GM03348 (cell line): Measurements from ENCODE around the gene RNF115.
"Not testable (repeated sequence)": the region's sequence is repeated elsewhere in the genome, so short reads cannot be mapped to it uniquely, and the experiment has no call there.

Source experiments
- DNase-seq: peaks from one replicate; pipeline ENCODE4 v3.0.0; 2012; ENCODE audit warnings: low spot score

Gene RNF115

DNA sequence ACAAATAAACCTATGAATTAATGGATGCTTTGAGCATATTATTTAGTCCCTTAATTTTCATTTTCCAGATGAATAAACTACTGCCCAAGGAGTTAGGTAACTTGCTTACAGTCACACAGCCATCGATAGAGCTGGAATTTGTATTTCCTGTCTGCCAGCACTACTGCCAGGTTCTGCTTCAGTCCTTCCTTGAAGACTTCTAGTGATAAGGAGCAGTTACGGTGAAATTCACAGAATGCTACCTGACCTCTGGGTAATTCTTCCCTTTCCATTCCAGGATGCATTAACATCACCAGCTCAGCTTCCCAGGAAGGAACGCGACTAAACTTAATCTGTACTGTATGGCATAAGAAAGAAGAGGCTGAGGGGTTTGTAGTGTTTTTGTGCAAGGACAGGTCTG lies 93.4 kb downstream of the RNF115 start:
- DNase-seq: no peak

DNA sequence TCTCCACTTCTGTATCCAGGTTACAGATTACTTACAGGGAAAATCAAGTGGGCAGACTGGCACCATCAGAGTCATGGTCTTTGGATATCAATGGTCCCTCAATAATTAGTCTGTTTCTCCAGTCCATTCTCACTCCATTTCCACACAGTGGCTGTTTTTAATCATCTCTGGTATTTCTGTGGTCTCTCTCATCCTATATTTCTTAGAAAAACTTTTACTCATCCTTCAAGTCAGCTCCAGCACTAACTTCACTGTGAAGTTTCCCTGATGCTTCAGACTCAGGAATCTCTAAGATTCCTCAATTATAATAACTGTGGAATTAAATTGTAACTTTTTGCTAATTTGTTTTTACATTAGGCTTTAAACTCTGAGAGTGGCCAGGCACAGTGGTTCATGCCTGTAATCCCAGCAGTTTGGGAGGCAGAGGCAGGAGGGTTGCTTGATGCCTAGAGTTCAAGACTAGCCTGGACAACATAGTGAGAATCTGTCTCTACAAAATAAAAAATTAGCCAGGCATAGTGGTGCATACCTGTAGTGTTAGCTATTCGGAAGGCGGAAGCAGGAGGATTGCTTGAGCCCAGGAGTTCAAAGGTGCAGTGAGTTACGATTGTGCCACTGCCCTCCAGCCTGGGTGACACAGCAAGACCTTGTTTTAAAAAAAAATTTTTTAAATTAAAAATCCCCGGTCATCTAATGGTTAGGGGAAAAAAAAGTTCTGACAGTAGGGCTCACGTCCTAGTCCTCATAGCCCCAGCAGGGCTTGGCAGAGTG lies 94.0 kb downstream of the RNF115 start:
- DNase-seq: peak; percentile 37

DNA sequence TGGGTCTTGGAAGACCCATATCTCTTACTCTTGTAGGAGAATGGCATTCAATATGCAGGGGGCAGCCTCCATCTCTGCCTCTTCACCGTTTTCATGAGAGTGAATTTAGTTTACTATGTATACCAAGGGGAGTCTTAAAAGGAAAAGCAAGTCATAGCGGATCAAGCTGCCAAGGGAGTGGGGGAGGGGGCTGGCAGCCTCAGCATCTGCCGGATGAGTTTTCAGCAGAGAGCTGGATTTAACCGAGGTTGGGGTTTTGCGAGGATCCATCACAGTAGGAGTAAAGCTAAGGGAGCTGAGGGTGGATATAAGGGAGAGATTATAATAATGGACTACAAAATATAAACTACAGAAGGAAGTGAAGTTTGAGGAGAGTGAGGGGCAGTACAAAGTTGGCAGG lies 94.7 kb downstream of the RNF115 start:
- DNase-seq: peak; percentile 14

DNA sequence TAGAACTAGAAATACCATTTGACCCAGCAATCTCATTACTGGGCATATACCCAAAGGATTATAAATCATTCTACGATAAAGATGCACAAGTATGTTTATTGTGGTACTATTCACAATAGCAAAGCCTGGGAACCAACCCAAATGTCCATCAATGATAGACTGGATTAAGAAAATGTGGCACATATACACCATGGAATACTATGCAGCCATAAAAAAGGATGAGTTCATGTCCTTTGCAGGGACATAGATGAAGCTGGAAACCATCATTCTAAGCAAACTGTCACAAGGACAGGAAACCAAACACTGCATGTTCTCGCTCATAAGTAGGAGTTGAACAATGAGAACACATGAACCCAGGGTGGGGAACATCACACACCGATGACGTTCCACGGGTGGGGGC lies 97.7 kb downstream of the RNF115 start:
- not testable (repeated sequence) for DNase-seq

DNA sequence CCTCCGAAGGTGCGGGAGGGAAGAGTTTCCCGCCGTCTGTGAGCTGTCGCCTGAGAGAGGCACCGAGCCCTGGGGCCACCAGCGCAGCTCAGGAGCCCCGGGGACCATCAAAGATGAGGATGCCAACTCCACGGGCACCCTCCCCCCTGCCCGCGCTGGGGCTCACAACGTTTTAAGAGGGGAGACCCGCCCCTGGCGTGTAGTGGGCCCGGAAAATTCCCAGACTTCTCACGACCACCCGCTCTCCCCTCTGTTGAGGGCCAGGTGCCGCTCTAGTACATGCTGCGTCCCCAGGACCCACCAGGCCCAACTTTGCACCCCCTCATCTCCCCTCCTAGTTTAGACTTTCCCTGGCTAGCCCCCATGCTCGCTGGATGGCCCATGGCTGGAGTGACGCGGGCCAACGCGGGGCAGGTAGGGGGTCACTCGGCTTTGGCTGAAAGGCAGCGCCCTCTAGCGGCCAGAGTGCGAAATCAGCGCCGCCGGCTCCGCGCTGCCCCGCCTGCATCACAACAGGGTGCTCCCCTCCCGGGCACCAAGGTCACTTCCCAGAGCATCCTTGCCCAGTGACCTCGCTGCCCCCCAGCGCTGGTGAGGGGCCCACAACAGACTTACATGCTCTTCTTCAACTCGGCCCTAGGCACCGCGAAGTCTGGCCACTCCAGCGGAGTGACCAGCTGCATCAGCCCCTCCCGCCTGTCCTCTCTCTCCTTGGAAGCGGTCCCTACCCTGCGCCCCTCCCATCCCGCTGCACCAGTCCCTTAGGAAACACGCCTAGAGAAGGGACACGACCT lies 102.8 kb downstream of the RNF115 start:
- DNase-seq: peak; percentile 92

DNA sequence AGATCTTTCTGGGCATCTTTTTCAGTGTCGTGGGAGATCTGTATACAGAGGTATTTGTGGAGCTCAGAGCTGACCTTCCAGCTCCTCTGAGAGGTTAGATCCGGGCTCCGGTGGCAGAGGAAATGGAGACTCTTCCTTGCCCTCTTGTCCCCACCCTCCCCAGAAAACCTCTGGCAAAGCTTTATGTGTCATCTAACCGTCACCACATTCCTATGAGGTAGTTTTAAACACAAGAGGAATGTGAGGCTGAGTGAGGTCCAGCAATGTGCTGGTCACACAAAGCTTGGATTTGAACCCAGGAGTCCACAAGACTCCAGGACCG lies 103.4 kb downstream of the RNF115 start:
- DNase-seq: peak; percentile 74

DNA sequence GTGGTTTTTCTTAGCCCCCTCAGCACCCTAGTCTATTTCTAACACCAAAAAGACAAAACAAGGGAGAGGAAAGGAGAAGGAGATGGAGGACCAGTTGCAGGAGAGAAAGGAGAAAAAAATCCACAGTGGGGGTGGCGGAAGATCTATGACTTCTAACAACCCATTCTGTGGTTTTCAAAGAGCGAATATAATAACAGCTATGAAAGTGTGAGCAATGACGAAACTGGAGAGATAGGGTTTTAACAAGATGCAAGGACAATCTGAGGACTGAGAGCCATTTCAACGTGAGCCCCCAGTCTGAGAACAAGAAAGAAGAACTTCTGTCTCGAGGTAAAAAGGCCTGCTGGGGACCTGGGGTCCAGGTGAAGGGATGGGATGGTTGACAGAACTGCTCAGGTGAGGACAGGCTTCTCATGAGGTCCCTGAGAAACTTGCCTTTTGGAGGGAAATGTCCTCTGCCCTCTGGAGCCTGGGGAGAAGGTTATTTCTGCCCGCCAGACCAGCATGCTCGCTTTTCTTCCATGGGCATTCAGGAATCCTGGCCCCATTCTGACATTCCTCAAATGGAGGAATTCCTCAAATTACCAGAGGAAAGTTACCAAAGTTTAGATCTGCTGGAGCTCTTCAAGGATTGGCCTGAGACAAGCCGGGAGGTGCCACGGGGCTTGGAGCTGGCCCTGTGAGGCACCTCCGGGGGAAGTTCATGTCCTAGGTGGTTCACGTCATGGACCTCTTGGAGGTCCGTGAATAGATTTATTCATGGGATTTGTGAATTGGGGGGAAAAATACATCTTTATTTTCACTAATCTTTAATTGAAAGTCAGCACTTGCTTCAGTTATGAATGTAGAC lies 104.4 kb downstream of the RNF115 start, which contains the start of gene CD160:
CD160 (plus strand) TSS at position 270 of the 850 bp plus-strand sequence. CDS start 8,829 bp downstream, outside the sequence.
- DNase-seq: no peak

DNA sequence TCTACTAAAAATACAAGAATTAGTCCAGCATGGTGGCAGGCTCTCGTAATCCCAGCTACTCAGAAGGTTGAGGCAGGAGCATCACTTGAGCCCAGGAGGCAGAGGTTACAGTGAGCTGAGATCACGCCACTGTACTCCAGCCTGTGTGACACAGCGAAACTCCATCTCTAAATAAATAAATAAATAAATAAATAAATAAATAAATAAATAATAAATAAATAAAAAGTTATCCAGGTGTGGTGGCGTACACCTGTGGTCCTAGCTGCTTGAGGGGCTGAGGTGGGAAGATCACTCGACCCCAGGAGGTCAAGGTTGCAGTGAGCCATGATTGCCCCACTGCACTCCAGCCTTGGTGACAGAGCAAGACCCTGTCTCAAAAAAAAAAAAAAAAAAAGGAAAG lies 105.4 kb downstream of the RNF115 start:
- DNase-seq: not testable (repeated sequence)

DNA sequence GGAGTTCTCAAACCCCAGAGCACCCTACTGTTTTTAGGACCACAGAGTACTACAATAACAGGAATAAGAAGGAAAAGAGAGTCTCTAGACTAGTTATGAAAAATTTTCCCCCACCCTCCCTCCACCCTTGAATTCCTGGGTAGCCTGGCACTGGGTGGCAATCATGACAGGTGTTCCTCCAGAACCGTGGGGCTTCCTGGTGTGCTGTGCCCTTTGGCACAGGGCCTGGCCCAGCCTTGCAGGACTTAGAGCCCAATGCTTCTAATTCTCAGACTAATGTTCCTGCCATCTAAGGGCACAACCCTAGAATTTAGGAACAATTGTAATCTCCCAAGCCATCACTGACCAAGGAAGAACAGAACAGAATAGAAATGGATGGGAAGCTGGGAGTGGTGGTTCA lies 106.1 kb downstream of the RNF115 start:
- DNase-seq: no peak

DNA sequence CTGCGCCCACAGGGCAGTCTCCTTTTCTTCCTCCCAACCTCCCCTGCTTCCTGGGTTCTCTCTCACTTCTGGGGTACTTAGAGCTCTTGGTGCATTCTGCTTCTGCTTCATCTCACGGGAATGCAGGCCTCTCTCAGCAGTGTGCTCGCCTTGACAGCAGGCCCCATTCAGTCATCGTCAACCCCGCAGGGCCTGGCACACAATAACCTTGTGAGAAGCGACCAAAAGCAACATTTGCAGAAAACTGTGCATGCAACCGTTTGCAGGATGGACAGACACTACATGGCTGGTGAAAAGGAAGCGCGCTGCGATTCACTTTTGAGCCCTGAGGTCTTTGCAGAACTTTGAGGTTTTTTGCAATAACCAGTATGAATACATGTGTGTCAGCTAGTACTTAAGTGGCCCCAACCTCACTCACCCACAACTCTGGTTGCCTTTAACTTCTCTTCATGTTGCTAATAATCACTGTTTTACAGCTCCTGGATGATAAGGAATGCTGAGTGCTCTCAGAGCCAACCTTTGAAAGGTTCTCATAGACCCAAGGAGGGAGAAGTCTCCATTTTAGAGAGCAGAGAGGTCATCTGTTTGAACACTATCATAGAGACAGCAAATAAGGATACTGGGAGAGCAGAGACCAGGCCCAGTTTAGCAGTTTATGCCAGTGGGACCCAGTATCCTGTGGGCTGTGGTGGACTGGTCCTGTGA lies 107.1 kb downstream of the RNF115 start:
- no peak for DNase-seq

DNA sequence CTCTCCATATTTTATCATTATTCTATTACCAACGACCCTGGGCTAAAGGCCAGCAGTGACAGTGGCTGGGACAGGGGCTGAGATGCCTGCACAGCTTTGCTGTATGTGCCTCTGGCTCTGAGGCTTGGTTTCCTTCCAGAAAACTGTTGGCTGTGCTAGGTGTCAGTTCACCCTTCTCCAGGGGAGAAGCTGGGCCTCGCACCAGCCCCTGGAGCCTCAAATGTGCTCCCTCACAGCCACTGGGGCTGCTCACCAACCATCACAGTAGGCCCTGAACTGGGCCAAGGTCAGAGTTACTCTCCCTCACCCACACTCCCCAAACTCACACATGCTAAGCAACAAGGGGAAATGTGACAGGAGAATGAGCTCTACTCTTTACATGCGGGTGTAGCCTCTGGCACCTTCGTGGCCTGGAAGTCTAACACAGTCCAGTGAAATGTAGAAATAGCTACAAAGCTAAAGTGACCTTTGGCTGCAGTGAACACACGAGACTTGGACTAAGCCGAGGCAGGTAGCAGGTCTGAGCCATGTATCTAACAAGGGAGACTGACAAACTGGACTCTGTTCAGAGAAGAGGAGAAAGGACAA lies 109.3 kb downstream of the RNF115 start:
- DNase-seq: no peak

DNA sequence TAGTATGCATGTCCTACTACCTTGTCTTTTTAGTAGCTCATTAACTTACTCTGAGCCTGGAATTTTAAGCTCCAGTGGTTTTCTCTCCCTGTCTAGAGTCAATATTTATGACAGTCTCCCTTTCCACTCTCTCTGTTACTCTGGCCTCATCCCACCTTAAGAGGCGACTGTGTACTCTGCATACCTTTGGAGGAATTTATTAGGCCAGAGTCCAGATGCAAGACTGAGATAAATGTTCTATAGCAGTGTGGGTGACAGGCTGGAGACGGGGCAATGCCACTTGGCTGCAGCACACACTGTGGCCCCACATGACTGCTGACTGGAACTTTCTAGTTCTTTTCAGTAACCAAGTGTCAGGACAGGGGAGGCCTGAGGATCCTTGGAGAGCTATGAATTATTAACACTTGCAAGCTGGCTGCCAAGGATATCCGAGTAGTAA lies 112.7 kb downstream of the RNF115 start:
- no peak for DNase-seq

DNA sequence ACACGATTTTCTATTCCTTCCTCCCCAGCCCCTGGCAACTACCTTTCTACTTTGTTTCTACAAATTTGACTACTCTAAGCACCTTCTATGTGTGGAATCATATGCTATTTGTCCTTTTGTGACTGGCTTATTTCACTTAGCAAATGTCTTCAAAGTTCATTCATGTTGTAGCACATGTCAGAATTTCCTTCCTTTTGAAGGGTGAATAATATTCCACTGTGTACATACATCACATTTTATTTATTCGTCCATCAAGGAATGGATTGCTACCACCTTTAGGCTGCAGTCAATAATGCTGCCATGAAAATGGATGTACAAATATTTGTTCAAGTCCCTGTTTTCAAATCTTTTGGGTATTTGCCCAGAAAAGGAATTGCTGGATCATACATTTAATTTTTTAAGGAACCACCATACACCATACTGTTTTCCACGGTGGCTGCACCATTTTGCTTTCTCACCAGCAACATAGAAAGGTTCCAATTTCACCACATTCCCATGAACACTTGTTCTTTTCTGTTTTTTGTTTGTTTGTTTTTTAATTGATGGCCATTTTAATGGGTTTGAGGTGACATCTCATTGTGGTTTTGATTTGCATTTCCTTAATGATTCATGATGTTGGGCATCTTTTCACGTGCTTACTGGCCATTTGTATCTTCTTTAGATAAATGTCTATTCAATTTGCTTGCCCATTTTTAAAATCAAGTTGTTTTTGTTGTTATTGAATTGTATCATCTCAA lies 113.4 kb downstream of the RNF115 start:
- DNase-seq: no peak

DNA sequence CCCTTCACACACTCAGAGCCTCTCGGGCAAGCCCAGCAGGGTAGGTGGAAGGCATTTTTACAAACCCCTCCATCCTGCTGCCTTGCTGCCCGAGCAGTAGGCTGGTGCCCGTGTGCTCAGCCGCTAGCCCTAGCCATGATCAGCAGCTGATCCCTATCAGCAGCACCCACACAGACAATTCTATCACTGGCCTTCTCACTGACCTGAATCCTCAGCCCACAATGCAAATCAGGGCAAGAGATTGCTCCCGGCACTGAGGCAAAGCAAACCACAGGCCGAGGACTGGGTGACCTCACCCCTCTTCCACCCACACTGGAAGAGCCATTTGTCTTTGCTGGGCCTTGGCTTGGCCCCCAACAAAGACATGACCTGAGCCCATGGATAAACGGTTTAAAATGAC lies 115.8 kb downstream of the RNF115 start:
- DNase-seq: no peak

DNA sequence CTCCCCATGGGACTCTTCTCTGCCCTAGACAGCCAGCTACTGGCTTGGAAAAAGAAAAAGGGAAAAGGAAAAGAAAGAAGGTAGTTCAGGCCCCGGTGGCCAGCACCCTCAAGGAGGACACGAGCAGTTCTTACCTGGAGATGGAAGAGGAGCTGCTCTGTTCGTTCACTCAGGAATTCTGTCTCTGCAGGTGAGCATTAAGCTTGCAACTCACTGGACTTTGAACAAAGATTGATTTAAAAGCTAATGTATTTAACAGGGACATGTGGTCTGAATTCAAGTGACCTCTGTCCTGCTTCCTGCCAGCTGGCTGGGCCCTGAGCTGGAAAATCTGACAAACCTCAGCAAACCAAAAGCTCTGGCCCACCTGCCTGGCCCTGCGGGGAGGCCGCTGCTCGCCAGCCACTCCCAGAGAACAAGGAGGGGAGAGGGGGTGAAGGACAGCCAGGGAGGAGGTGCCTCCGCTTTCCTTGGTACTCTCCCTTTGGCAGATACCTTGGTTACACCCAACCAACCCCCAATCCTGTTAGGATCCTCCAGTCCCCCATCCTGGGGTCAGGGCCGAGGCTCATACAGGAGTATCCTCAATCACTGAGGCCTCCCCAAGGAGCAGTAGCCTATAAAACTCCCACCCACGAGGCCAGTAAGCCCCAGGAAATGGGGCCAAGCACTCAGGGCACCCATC lies 116.6 kb downstream of the RNF115 start, which contains the start of gene PDZK1:
PDZK1 (minus strand) TSS at position 186 of the 685 bp plus-strand sequence. CDS start 19,347 bp downstream, outside the sequence.
- DNase-seq: no peak

DNA sequence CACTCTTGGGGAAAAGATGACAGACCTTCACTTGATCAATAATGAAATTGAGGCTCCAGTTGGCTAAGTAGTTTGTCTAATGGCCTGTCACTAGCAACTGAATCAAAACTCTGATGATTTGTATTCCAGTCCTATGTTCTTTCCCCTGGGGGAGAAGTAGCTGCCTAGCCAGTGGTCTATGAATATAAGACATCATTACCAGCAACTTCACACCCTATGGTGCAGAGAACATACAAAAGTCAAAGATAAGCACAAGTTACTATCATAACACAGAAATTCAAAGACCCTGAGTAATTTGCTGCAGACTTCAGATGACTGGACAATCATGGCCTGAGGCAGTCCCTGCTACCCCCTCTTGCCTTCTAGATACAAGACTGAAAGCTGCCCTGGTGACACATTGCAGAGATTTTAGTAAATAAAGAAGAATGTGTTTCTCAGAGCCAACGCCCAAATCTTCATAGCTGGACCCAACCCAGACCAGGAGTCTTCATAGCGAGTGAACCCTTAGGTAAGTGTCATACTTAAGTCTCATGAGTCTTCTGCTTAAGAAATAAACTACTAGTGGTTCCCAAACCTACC lies 117.7 kb downstream of the RNF115 start:
- DNase-seq: peak; percentile 53

DNA sequence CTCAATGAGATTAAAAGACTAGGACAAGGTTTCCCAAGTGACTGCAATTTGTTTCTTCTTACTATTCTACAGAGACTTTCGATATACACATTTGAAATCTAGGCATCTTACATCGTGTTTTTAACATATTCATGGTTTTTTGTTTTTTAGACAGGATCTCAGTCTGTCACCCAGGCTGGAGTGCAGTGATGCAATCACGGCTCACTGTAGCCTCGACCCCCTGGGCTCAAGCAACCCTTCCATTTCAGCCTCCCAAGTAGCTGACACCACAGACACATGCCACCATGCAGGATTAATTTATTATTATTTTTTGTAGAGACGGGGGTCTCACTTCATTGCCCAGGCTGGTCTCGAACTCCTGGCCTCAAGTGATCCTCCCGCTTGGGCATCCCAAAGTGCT lies 118.3 kb downstream of the RNF115 start:
- DNase-seq: no peak

DNA sequence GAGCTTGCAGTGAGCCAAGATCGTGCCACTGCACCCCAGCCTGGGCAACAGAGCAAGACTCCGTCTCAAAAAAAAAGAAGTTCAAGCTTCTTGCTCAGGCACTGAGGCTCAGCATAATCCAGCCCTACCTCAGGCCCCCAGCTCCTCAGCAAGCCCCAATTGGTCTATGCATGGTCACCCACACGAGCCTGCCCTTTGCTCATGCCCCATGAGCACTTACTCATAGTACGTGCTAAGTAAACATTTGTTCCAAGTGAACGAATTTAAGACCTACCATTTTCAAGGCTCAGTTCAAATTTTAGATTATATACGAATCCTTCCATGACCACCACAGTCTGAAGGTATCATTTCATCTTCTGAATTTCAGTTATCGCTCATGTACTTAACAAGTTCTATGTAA lies 121.1 kb downstream of the RNF115 start:
- DNase-seq: no peak

DNA sequence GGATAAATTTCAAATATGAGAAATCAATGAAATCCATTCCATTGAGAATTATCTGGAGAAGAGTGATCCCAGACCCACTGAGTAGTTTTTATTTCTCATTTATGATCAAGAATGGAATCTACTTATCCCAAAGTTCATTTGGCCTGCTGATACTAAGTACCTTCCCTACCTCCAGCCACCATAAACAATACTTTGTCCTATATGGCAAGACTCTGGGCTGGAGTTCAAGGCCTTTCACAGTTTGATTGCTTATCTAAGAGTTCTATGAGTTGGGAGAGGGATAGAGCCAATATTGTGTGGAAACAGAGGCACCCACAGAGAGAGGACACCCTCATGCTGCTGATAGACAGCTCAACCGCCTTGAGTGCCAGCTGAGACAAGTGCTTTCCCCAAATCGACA lies 121.8 kb downstream of the RNF115 start:
- no peak for DNase-seq
